Transverse colon (tissue), 4 donors: ENCODE measurements around the gene ANK3. TPM values are rescaled to one million over a fixed set of nuclear protein-coding genes. Genes with fewer than 3 reads are reported as not detected.

Experiments
- DNase-seq: peaks from one replicate; pipeline ENCODE4 v3.0.0-alpha.2; 2019
- H3K27ac ChIP-seq, 4 donors: fragments of 200-600 bp; sonication (generic); 2 replicates each; pipeline ENCODE4 v1.5.1; 2016 to 2018; ENCODE audit warnings: inconsistent platforms in 4 of 4
- H3K27me3 ChIP-seq: fragments of 200-600 bp; sonication (generic); 2 replicates; pipeline ENCODE4 v1.5.1; 2017; ENCODE audit warnings: inconsistent platforms
- H3K36me3 ChIP-seq, 4 donors: fragments of 200-600 bp; sonication (generic); 2 replicates each; pipeline ENCODE4 v1.5.1; 2017 to 2019; ENCODE audit warnings: inconsistent platforms in 4 of 4
- H3K4me1 ChIP-seq, 4 donors: fragments of 200-600 bp; sonication (generic); 2 replicates each; pipeline ENCODE4 v1.5.1; 2017 to 2020; ENCODE audit warnings: inconsistent platforms in 4 of 4
- H3K4me3 ChIP-seq, 4 donors: fragments of 200-600 bp; sonication (generic); 1 replicate in 1 of 4; 2 replicates in 3 of 4; pipeline versions ENCODE4 v1.5.1 to v1.6.1; 2017 to 2019; ENCODE audit warnings: inconsistent platforms in 4 of 4
- H3K9me3 ChIP-seq, 2 donors: fragments of 200-600 bp; sonication (generic); 2 replicates each; pipeline ENCODE4 v1.5.1; 2017 to 2019; ENCODE audit warnings: inconsistent platforms in 2 of 2
- CTCF ChIP-seq, 5 experiments: fragments of 200-600 bp in 3 of 5; fragments of 450-650 bp in 2 of 5; sonication (generic) in 3 of 5; IDR thresholded peaks; 1 replicate in 2 of 5; 2 replicates in 3 of 5; pipeline ENCODE4 v1.5.1; 2016 to 2017; ENCODE audit warnings: antibody characterized with exemption in 5 of 5, inconsistent platforms in 3 of 5, mild to moderate bottlenecking in 2 of 5, moderate library complexity in 1 of 5
- EP300 ChIP-seq: sonication (generic); formaldehyde crosslinking; IDR thresholded peaks from one replicate; pipeline ENCODE4 v1.6.1; 2017; ENCODE audit warnings: antibody characterized with exemption, low read depth
- POLR2A ChIP-seq: fragments of 450-650 bp; IDR thresholded peaks from one replicate; pipeline ENCODE4 v1.6.1; 2016; ENCODE audit warnings: antibody characterized with exemption, mild to moderate bottlenecking, moderate library complexity
- POLR2AphosphoS5 ChIP-seq, 3 donors: sonication (generic); formaldehyde crosslinking; IDR thresholded peaks; one replicate each; pipeline ENCODE4 v1.6.1; 2016; ENCODE audit warnings: antibody characterized with exemption in 3 of 3
- WGBS, 2 donors: methylation state at CpG; one replicate each; pipeline ENCODE4 v1.1.5; 2018; ENCODE audit warnings: low coverage in 1 of 2; 5-methylcytosine and 5-hydroxymethylcytosine counted together
- in situ Hi-C, 4 donors: fragments of 200-750 bp; cut with MboI; loops; one replicate each; pipeline versions ENCODE4 v1.15.0 to v1.15.1; 2017; ENCODE audit warnings: low sequenced_read_pairs in 3 of 4, low pct_ligation_motif_present in 1 of 4, low pct_unique_long_range_greater_than_20kb in 1 of 4
- intact Hi-C: fragments of 100-400 bp; cut with DNase I; formaldehyde crosslinking; loops from one replicate; pipeline ENCODE4 v1.15.1; 2023; ENCODE audit warnings: low total_unique reads
- total RNA-seq, 4 donors: library from RNA; depleted of rRNA; stranded (reverse); fragments of >200 nt; gene quantifications; one replicate each; pipeline ENCODE4 v1.1.0, GENCODE V29; 2016

The ANK3 gene
- total RNA-seq, 4 donors from 2014 or later, result 41.2 to 230 (median 172) TPM

GRCh38 chr10:60277656-60278055, 112.0 kb downstream of the ANK3 start:
- Histone ChIP-seq H3K9me3 (no peaks in the 10 kb centered on the region), H3K4me1 (no peaks in the 10 kb centered on the region), H3K36me3 (no peaks in the 10 kb centered on the region), H3K27ac (no peak overlapping the region), H3K4me3 (no peak overlapping the region), H3K27me3 (no peaks in the 10 kb centered on the region)
- in situ Hi-C loops (no loop called here), intact Hi-C loops (no loop called here)
- DNase-seq, result no peak
- WGBS, 2 donors, result 80 to 88% methylated on average over 1 of the region's 1 CpG
- TF ChIP-seq EP300 (no peak), CTCF (IDR thresholded peaks at IDR 0.05) (no peak), POLR2AphosphoS5 (IDR thresholded peaks at IDR 0.05) (no peak), POLR2A (no peak)

- Histone ChIP-seq H3K9me3 (no peaks in the 10 kb centered on the region), H3K27ac (no peak overlapping the region), H3K4me3 (no peak overlapping the region), H3K27me3 (no peaks in the 10 kb centered on the region), H3K4me1 (no peaks in the 10 kb centered on the region), H3K36me3 (no peaks in the 10 kb centered on the region)
- in situ Hi-C loops, result no loop called here
- no peak for DNase-seq
- no peak for TF ChIP-seq POLR2AphosphoS5 (IDR thresholded peaks at IDR 0.05)
- TF ChIP-seq POLR2A, result no peak
- no peak for TF ChIP-seq EP300
- no peak for TF ChIP-seq CTCF (IDR thresholded peaks at IDR 0.05)
- 98 to 100% methylated on average over 2 of the region's 2 CpGs for WGBS, 2 donors
- intact Hi-C loops, result no loop called here
Measured at GRCh38 chr10:60276232-60276631, 113.4 kb downstream of the ANK3 start.

GRCh38 chr10:60271319-60272040, 118.2 kb downstream of the ANK3 start:
- Histone ChIP-seq H3K36me3 (no peaks in the 10 kb centered on the region), H3K4me3 (no peak overlapping the region), H3K27me3 (no peaks in the 10 kb centered on the region), H3K27ac (no peak overlapping the region), H3K9me3 (no peaks in the 10 kb centered on the region), H3K4me1 (no peaks in the 10 kb centered on the region)
- no peak for DNase-seq
- intact Hi-C loops, result no loop called here
- 86 to 91% methylated on average over 4 of the region's 4 CpGs for WGBS, 2 donors
- in situ Hi-C loops, result no loop called here
- TF ChIP-seq EP300, result no peak
- no peak for TF ChIP-seq POLR2AphosphoS5 (IDR thresholded peaks at IDR 0.05)
- TF ChIP-seq POLR2A, result no peak
- TF ChIP-seq CTCF (IDR thresholded peaks at IDR 0.05), result no peak

GRCh38 chr10:60270426-60270825, 119.2 kb downstream of the ANK3 start:
- H3K36me3 ChIP-seq, result no peaks in the 10 kb centered on the region
- in situ Hi-C loops (no loop called here), intact Hi-C loops (no loop called here)
- H3K27me3 ChIP-seq, result no peaks in the 10 kb centered on the region
- H3K4me1 ChIP-seq, result no peaks in the 10 kb centered on the region
- 87 to 100% methylated on average over 1 of the region's 1 CpG for WGBS, 2 donors
- DNase-seq, result no peak
- TF ChIP-seq POLR2A (no peak), CTCF (IDR thresholded peaks at IDR 0.05) (no peak), EP300 (no peak), POLR2AphosphoS5 (IDR thresholded peaks at IDR 0.05) (no peak)
- H3K9me3 ChIP-seq, result no peaks in the 10 kb centered on the region
- no peak overlapping the region for H3K4me3 ChIP-seq
- no peak overlapping the region for H3K27ac ChIP-seq
